HepG2 (cell line): Measurements from ENCODE around the gene SYNJ2. TPM values are rescaled to one million over a fixed set of nuclear protein-coding genes. Genes with fewer than 3 reads are reported as not detected.

Experiments used
- CBFB ChIP-seq: sonication (generic); formaldehyde crosslinking; IDR thresholded peaks from 2 replicates; pipeline ENCODE4 v1.4.0; 2020; ENCODE audit warnings: missing genetic modification reagents
- CENPX ChIP-seq: sonication (generic); formaldehyde crosslinking; IDR thresholded peaks from 2 replicates; pipeline ENCODE4 v1.9.0; 2021; ENCODE audit warnings: mild to moderate bottlenecking, missing genetic modification reagents, moderate library complexity
- MAZ ChIP-seq, 2 experiments: sonication (generic) in 1 of 2; formaldehyde crosslinking in 1 of 2; IDR thresholded peaks; 2 replicates each; pipeline versions ENCODE4 v1.5.0 to v1.6.1; 2012 to 2020; ENCODE audit warnings: low read depth in 2 of 2, mild to moderate bottlenecking in 2 of 2, borderline replicate concordance in 1 of 2, improper control_type of control experiment in 1 of 2, low read length in 1 of 2, missing genetic modification reagents in 1 of 2, moderate library complexity in 1 of 2
- MLLT10 ChIP-seq: sonication (generic); formaldehyde crosslinking; IDR thresholded peaks from 2 replicates; pipeline ENCODE4 v1.4.0; 2020; ENCODE audit warnings: missing genetic modification reagents
- MZF1 ChIP-seq: sonication (generic); formaldehyde crosslinking; IDR thresholded peaks from 2 replicates; pipeline ENCODE4 v1.8.1; 2023; ENCODE audit warnings: mild to moderate bottlenecking, missing genetic modification reagents, borderline replicate concordance
- SNAPC2 ChIP-seq: sonication (generic); formaldehyde crosslinking; IDR thresholded peaks from 2 replicates; pipeline ENCODE4 v1.8.1; 2022; ENCODE audit warnings: mild to moderate bottlenecking, missing genetic modification reagents
- SRY ChIP-seq: sonication (generic); formaldehyde crosslinking; IDR thresholded peaks from 2 replicates; pipeline ENCODE4 v1.8.0; 2022; ENCODE audit warnings: mild to moderate bottlenecking, missing genetic modification reagents
- SSRP1 ChIP-seq: IDR thresholded peaks from 2 replicates; pipeline ENCODE4 v1.6.1; 2016; ENCODE audit warnings: control low read depth
- SUZ12 ChIP-seq: fragments of 150-350 bp; IDR thresholded peaks from 2 replicates; pipeline ENCODE4 v1.6.1; 2014; ENCODE audit warnings: low read depth, low read length
- TCF7L2 ChIP-seq: IDR thresholded peaks from 2 replicates; pipeline ENCODE4 v1.6.1; 2011; ENCODE audit warnings: mild to moderate bottlenecking, low read depth, low read length, moderate library complexity
- ZNF350 ChIP-seq: sonication (generic); formaldehyde crosslinking; IDR thresholded peaks from 2 replicates; pipeline ENCODE4 v1.4.0; 2020; ENCODE audit warnings: mild to moderate bottlenecking, low read depth, missing genetic modification reagents, borderline replicate concordance
- ZNF501 ChIP-seq: sonication (generic); formaldehyde crosslinking; IDR thresholded peaks from 2 replicates; pipeline ENCODE4 v1.5.1; 2020; ENCODE audit warnings: mild to moderate bottlenecking, moderate library complexity, missing genetic modification reagents
- ZNF761 ChIP-seq: sonication (generic); formaldehyde crosslinking; conservative IDR thresholded peaks from 2 replicates; pipeline ENCODE4 v1.4.0; 2020; ENCODE audit warnings: mild to moderate bottlenecking, missing genetic modification reagents
- ZNF772 ChIP-seq: sonication (generic); formaldehyde crosslinking; IDR thresholded peaks from 2 replicates; pipeline ENCODE4 v1.5.0; 2020; ENCODE audit warnings: mild to moderate bottlenecking, missing genetic modification reagents
- ZXDC ChIP-seq: sonication (generic); formaldehyde crosslinking; IDR thresholded peaks from 2 replicates; pipeline ENCODE4 v1.5.0; 2020; ENCODE audit warnings: mild to moderate bottlenecking, missing genetic modification reagents
- polyA plus RNA-seq, 8 experiments: library from polyadenylated mRNA; depleted of rRNA in 3 of 8; stranded (reverse) in 7 of 8; unstranded in 1 of 8; fragments of >200 nt; fragmentation: Illumina TruSeq in 4 of 8; extraction: Trizol in 4 of 8; gene quantifications; 2 replicates each; pipeline versions ENCODE4 v1.2.1 to v1.2.3, GENCODE V29; 2011 to 2016; ENCODE audit warnings: low read depth in 4 of 8, missing spikeins in 1 of 8, mixed read lengths in 1 of 8; ENCODE audit not compliant: insufficient read depth in 1 of 8
- total RNA-seq, 5 experiments: library from RNA; depleted of rRNA; stranded (reverse); fragments of >200 nt; fragmentation: Illumina TruSeq; extraction: Trizol; gene quantifications; 2 replicates each; pipeline ENCODE4 v1.2.3, GENCODE V29; 2016; ENCODE audit warnings: low read depth in 1 of 5
- TF ChIP-seq, protein P1 (sequence below): IDR thresholded peaks from 2 replicates; pipeline ENCODE4 v1.6.1; 2016; ENCODE audit warnings: low read depth, borderline replicate concordance
- TF ChIP-seq, protein P2 (sequence below): sonication (generic); IDR thresholded peaks from 2 replicates; pipeline ENCODE4 v1.6.1; 2016; ENCODE audit warnings: low read depth, borderline replicate concordance
- TF ChIP-seq, protein P3 (sequence below): sonication (generic); formaldehyde crosslinking; IDR thresholded peaks from 2 replicates; pipeline ENCODE4 v1.4.0; 2020; ENCODE audit warnings: missing genetic modification reagents, mild to moderate bottlenecking, borderline replicate concordance
- TF ChIP-seq, protein P4 (sequence below): sonication (generic); formaldehyde crosslinking; IDR thresholded peaks from 2 replicates; pipeline ENCODE4 v1.4.0; 2020; ENCODE audit warnings: missing genetic modification reagents

Gene SYNJ2
- total and polyA plus RNA-seq, 2 of the 13 experiments (the other 11 are each of a cell fraction or from before 2014, with no cell fraction given), result 39.1 to 57.6 TPM

GRCh38 chr6:157982563-157983405 lies 1.1 kb downstream of the SYNJ2 start (continued):
- no peak for TF ChIP-seq MAZ (IDR thresholded peaks at IDR 0.05; ENCODE audit: borderline replicate concordance, low read depth, low read length)
- no peak for TF ChIP-seq MAZ (CRISPR knock-in tag; IDR thresholded peaks at IDR 0.05; ENCODE audit: low read depth)
- TF ChIP-seq ZNF350 (CRISPR knock-in tag), result peak; percentile 24; the same call in 1 of the 2 replicates
- TF ChIP-seq SUZ12, result no peak
- TF ChIP-seq CBFB (CRISPR knock-in tag), result peak; percentile 30; the same call in 1 of the 2 replicates
- no peak; the same call in 1 of the 2 replicates for TF ChIP-seq ZNF761
- peak; percentile 64; the same call in 1 of the 2 replicates for TF ChIP-seq ZNF501 (CRISPR knock-in tag)
- TF ChIP-seq ZXDC (CRISPR knock-in tag), result peak; percentile 91
- no peak for TF ChIP-seq SNAPC2 (CRISPR knock-in tag)
- no peak for TF ChIP-seq SSRP1 (CRISPR knock-in tag)
- TF ChIP-seq ZNF772 (CRISPR knock-in tag), result no peak
- no peak; the same call in 1 of the 2 replicates for TF ChIP-seq SRY (CRISPR knock-in tag)
- TF ChIP-seq, protein P1, sequence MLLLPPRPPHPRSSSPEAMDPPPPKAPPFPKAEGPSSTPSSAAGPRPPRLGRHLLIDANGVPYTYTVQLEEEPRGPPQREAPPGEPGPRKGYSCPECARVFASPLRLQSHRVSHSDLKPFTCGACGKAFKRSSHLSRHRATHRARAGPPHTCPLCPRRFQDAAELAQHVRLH (CRISPR knock-in tag), result peak; percentile 53; the same call in 1 of the 2 replicates
- TF ChIP-seq, protein P2, sequence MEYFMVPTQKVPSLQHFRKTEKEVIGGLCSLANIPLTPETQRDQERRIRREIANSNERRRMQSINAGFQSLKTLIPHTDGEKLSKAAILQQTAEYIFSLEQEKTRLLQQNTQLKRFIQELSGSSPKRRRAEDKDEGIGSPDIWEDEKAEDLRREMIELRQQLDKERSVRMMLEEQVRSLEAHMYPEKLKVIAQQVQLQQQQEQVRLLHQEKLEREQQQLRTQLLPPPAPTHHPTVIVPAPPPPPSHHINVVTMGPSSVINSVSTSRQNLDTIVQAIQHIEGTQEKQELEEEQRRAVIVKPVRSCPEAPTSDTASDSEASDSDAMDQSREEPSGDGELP, result peak; percentile 79; the same call in 1 of the 2 replicates
- TF ChIP-seq, protein P3, sequence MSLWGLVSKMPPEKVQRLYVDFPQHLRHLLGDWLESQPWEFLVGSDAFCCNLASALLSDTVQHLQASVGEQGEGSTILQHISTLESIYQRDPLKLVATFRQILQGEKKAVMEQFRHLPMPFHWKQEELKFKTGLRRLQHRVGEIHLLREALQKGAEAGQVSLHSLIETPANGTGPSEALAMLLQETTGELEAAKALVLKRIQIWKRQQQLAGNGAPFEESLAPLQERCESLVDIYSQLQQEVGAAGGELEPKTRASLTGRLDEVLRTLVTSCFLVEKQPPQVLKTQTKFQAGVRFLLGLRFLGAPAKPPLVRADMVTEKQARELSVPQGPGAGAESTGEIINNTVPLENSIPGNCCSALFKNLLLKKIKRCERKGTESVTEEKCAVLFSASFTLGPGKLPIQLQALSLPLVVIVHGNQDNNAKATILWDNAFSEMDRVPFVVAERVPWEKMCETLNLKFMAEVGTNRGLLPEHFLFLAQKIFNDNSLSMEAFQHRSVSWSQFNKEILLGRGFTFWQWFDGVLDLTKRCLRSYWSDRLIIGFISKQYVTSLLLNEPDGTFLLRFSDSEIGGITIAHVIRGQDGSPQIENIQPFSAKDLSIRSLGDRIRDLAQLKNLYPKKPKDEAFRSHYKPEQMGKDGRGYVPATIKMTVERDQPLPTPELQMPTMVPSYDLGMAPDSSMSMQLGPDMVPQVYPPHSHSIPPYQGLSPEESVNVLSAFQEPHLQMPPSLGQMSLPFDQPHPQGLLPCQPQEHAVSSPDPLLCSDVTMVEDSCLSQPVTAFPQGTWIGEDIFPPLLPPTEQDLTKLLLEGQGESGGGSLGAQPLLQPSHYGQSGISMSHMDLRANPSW (CRISPR knock-in tag), result no peak
- no peak for TF ChIP-seq TCF7L2
- TF ChIP-seq, protein P4, sequence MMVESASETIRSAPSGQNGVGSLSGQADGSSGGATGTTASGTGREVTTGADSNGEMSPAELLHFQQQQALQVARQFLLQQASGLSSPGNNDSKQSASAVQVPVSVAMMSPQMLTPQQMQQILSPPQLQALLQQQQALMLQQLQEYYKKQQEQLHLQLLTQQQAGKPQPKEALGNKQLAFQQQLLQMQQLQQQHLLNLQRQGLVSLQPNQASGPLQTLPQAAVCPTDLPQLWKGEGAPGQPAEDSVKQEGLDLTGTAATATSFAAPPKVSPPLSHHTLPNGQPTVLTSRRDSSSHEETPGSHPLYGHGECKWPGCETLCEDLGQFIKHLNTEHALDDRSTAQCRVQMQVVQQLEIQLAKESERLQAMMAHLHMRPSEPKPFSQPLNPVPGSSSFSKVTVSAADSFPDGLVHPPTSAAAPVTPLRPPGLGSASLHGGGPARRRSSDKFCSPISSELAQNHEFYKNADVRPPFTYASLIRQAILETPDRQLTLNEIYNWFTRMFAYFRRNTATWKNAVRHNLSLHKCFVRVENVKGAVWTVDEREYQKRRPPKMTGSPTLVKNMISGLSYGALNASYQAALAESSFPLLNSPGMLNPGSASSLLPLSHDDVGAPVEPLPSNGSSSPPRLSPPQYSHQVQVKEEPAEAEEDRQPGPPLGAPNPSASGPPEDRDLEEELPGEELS (CRISPR knock-in tag), result no peak
- TF ChIP-seq MLLT10 (CRISPR knock-in tag), result no peak
- no peak for TF ChIP-seq CENPX (CRISPR knock-in tag)
- 0 out of 2 replicates have a peak, but pooled peaks have one; percentile 31 for TF ChIP-seq MZF1 (CRISPR knock-in tag)
